SJSA1 (cell line): Measurements from ENCODE around the gene SPN. TPM values are rescaled to one million over a fixed set of nuclear protein-coding genes. Genes with fewer than 3 reads are reported as not detected.
"Not testable (repeated sequence)": the region's sequence is repeated elsewhere in the genome, so short reads cannot be mapped to it uniquely, and the experiment has no call there.

Experiments
- DNase-seq, 2 experiments: peaks; one replicate each; pipeline ENCODE4 v3.0.0-alpha.2; 2015 to 2020; ENCODE audit warnings: low spot score in 2 of 2, low read depth in 1 of 2
- H3K27ac ChIP-seq: fragments of 250-450 bp; sonication (Bioruptor Pico); 2 replicates; pipeline ENCODE4 v1.5.1; 2020; ENCODE audit warnings: mild to moderate bottlenecking, moderate library complexity
- H3K27me3 ChIP-seq: fragments of 250-450 bp; sonication (Bioruptor Pico); replicated peaks from 2 replicates; pipeline ENCODE4 v1.5.1; 2020; ENCODE audit warnings: mild to moderate bottlenecking, moderate library complexity
- H3K36me3 ChIP-seq: fragments of 250-450 bp; sonication (Bioruptor Pico); 2 replicates; pipeline ENCODE4 v1.5.1; 2020; ENCODE audit warnings: mild to moderate bottlenecking
- H3K4me1 ChIP-seq: fragments of 250-450 bp; sonication (Bioruptor Pico); replicated peaks from 2 replicates; pipeline ENCODE4 v1.6.1; 2021; ENCODE audit warnings: mild to moderate bottlenecking
- H3K4me3 ChIP-seq: fragments of 250-450 bp; sonication (Bioruptor Pico); 2 replicates; pipeline ENCODE4 v1.5.1; 2020; ENCODE audit warnings: mild to moderate bottlenecking
- H3K9me3 ChIP-seq: fragments of 250-450 bp; sonication (Bioruptor Pico); replicated peaks from 2 replicates; pipeline ENCODE4 v1.5.1; 2020; ENCODE audit warnings: mild to moderate bottlenecking
- total RNA-seq: library from RNA; depleted of rRNA; stranded (reverse); fragments of >200 nt; shearing (Covaris generic); gene quantifications from 2 replicates; pipeline ENCODE4 v1.2.3, GENCODE V29; 2014

The SPN gene
- total RNA-seq, 1 experiment from 2014 or later = not detected

- no peaks in the 10 kb centered on the region for H3K4me1 ChIP-seq
- no peaks in the 10 kb centered on the region for H3K27me3 ChIP-seq
- H3K36me3 ChIP-seq = no peaks in the 10 kb centered on the region
Observed at GRCh38 chr16:29676989-29677785, 14.1 kb downstream of the SPN start.

GRCh38 chr16:29678691-29679267, 15.7 kb downstream of the SPN start, which contains the start of gene QPRT:
Gene QPRT, plus strand, starts transcription at chr16:29679180. Its CDS starts 18 bp downstream, at chr16:29679198.
- no peak within 1 kb of the TSS for H3K4me3 ChIP-seq

More at GRCh38 chr16:29676989-29677785, 14.1 kb downstream of the SPN start:
- Histone ChIP-seq H3K27ac (no peak overlapping the region), H3K4me3 (no peak overlapping the region), H3K9me3 (no peaks in the 10 kb centered on the region)
- DNase-seq = no peak

GRCh38 chr16:29680180-29680598, 17.1 kb downstream of the SPN start:
- Histone ChIP-seq H3K9me3 (no peaks in the 10 kb centered on the region), H3K36me3 (no peaks in the 10 kb centered on the region), H3K4me3 (no peak overlapping the region), H3K27me3 (no peaks in the 10 kb centered on the region), H3K27ac (no peak overlapping the region), H3K4me1 (no peaks in the 10 kb centered on the region)
- DNase-seq = no peak

More at GRCh38 chr16:29678691-29679267, 15.7 kb downstream of the SPN start, which contains the start of gene QPRT:
- no peaks in the 10 kb centered on the region for H3K4me1 ChIP-seq
- H3K36me3 ChIP-seq = no peaks in the 10 kb centered on the region
- no peaks in the 10 kb centered on the region for H3K9me3 ChIP-seq
- DNase-seq = no peak
- no peak within 1 kb of the TSS for H3K27ac ChIP-seq
- no peaks in the 10 kb centered on the region for H3K27me3 ChIP-seq

- H3K27me3 ChIP-seq = no peaks in the 10 kb centered on the region
- no peak for DNase-seq
- no peak overlapping the region for H3K27ac ChIP-seq
- H3K36me3 ChIP-seq = no peaks in the 10 kb centered on the region
- no peaks in the 10 kb centered on the region for H3K9me3 ChIP-seq
- no peak overlapping the region for H3K4me3 ChIP-seq
- H3K4me1 ChIP-seq = no peaks in the 10 kb centered on the region
Observed at GRCh38 chr16:29683543-29684090, 20.6 kb downstream of the SPN start.

- H3K27ac ChIP-seq = no peak overlapping the region
- no peaks in the 10 kb centered on the region for H3K4me1 ChIP-seq
- no peak for DNase-seq
- H3K36me3 ChIP-seq = no peaks in the 10 kb centered on the region
- H3K27me3 ChIP-seq = no peaks in the 10 kb centered on the region
- H3K4me3 ChIP-seq = no peak overlapping the region
- no peaks in the 10 kb centered on the region for H3K9me3 ChIP-seq
Observed at GRCh38 chr16:29684679-29685078, 21.6 kb downstream of the SPN start.

GRCh38 chr16:29686740-29687332, 23.8 kb downstream of the SPN start:
- H3K4me1 ChIP-seq = no peaks in the 10 kb centered on the region
- H3K9me3 ChIP-seq = no peaks in the 10 kb centered on the region; the same call in 1 of the 2 replicates
- no peaks in the 10 kb centered on the region for H3K36me3 ChIP-seq
- no peak overlapping the region for H3K27ac ChIP-seq
- H3K27me3 ChIP-seq = no peaks in the 10 kb centered on the region
- DNase-seq = no peak
- H3K4me3 ChIP-seq = no peak overlapping the region

GRCh38 chr16:29687755-29688154, 24.7 kb downstream of the SPN start:
- no peaks in the 10 kb centered on the region for H3K27me3 ChIP-seq
- H3K36me3 ChIP-seq = no peaks in the 10 kb centered on the region
- H3K9me3 ChIP-seq = no peaks in the 10 kb centered on the region; the same call in 1 of the 2 replicates
- H3K27ac ChIP-seq = no peak overlapping the region
- no peaks in the 10 kb centered on the region for H3K4me1 ChIP-seq
- no peak overlapping the region for H3K4me3 ChIP-seq
- no peak for DNase-seq

- H3K4me1 ChIP-seq = no peaks in the 10 kb centered on the region
Observed at GRCh38 chr16:29688172-29688571, 25.1 kb downstream of the SPN start.

GRCh38 chr16:29689490-29690351, 26.7 kb downstream of the SPN start:
- not testable (repeated sequence) for H3K9me3 ChIP-seq, H3K27ac ChIP-seq, H3K36me3 ChIP-seq, DNase-seq, H3K27me3 ChIP-seq, H3K4me1 ChIP-seq, H3K4me3 ChIP-seq

More at GRCh38 chr16:29688172-29688571, 25.1 kb downstream of the SPN start:
- DNase-seq = no peak
- no peak overlapping the region for H3K4me3 ChIP-seq
- no peak overlapping the region for H3K27ac ChIP-seq
- H3K36me3 ChIP-seq = no peaks in the 10 kb centered on the region
- no peaks in the 10 kb centered on the region for H3K27me3 ChIP-seq
- H3K9me3 ChIP-seq = no peaks in the 10 kb centered on the region; the same call in 1 of the 2 replicates

- not testable (repeated sequence) for DNase-seq, H3K9me3 ChIP-seq, H3K27me3 ChIP-seq, H3K4me3 ChIP-seq, H3K4me1 ChIP-seq, H3K36me3 ChIP-seq, H3K27ac ChIP-seq
Observed at GRCh38 chr16:29692606-29693005, 29.6 kb downstream of the SPN start.

GRCh38 chr16:29694384-29695195, 31.5 kb downstream of the SPN start:
- no peaks in the 10 kb centered on the region for H3K4me1 ChIP-seq
- no peaks in the 10 kb centered on the region for H3K27me3 ChIP-seq
- DNase-seq = no peak
- no peak overlapping the region for H3K4me3 ChIP-seq
- no peaks in the 10 kb centered on the region; the same call in 1 of the 2 replicates for H3K9me3 ChIP-seq
- no peak overlapping the region for H3K27ac ChIP-seq
- H3K36me3 ChIP-seq = no peaks in the 10 kb centered on the region

- not testable (repeated sequence) for H3K27me3 ChIP-seq, H3K36me3 ChIP-seq, DNase-seq, H3K27ac ChIP-seq, H3K4me1 ChIP-seq, H3K9me3 ChIP-seq, H3K4me3 ChIP-seq
Observed at GRCh38 chr16:29695675-29696074, 32.6 kb downstream of the SPN start.
